HG03060 (cell line): Measurements from ENCODE around the gene MROH7.

Source experiments
- ATAC-seq: cut with Tn5 transposase; IDR thresholded peaks from one replicate; pipeline ENCODE4 v1.9.1; 2021; ENCODE audit warnings: low read depth, moderate number of reproducible peaks; ENCODE audit not compliant: unreplicated experiment

Gene MROH7

DNA sequence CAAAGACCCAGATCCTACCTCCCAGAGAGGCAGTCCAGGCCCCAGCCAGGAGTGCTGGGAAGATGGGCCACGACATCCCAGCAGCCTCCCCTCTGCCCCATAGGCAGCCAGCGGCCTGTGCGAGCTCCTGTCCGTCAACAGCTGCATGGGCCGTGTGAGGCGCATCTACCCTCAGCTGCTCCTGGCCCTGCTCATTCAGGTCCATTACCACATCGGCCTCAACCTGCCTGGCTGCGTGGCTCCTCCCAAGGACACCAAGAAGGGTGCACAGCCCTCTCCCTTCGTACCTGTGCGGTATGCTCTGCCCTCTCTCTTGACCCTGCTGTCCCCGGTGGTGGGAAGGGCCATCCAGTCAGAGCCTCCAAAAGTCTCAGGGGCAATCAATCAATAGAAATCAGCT, 44.6 kb downstream of the MROH7 start:
- ATAC-seq = no peak

DNA sequence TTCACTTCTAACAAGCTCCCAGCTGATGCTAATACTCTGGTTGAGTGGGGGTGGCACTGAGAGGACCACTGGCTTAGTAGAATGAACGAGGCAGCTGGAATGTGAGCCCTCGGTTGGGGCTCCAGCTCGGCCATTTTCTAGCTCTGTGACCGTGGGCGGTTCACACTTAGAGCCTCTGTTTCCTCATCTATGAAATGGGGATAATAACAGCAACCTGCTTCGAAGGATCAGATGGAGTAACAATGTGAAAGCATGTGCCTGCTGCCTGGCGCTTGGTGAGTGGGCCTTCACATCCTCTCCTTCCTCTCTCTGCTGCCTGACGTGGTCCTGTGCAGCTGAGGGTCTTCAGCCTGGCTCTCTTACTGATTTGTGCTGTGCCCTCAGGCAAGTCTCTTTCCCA, 53.2 kb downstream of the MROH7 start:
- no peak for ATAC-seq

DNA sequence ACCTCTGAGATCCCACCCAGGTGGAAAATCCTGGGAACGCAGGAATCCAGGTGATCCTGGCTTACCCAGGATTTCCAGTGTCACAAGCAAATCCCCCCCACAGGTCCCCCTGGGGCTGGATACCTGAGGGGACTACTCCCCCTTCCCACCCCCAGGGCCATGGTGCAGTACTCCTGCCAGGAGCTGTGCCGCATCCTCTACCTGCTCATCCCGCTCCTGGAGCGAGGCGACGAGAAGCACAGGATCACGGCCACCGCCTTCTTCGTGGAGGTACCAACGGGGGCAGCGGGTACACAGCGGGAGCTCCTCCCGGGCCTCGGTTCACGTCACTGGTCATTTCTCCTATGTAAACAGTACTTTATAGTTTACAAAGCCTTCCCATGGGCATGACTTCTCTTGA, 53.6 kb downstream of the MROH7 start:
- no peak for ATAC-seq

DNA sequence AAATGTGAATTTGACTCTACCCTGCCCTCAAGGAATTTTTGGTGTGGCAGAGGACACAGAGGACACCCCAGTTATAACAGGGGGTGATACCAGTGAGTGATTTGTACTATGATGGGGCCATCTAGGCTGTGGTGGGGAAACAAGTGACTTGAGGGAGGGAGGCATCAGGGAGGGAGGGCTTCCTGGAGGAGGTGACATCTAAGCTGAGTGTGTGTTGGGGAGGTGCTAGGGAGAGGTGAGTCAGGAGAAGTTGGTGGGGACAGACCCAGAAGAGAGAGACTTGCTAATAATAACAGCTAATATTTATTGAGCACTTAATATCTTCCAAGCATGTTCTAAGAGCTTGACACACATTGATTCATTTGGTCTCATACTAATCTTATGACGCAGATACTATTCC, 54.2 kb downstream of the MROH7 start:
- ATAC-seq = no peak

DNA sequence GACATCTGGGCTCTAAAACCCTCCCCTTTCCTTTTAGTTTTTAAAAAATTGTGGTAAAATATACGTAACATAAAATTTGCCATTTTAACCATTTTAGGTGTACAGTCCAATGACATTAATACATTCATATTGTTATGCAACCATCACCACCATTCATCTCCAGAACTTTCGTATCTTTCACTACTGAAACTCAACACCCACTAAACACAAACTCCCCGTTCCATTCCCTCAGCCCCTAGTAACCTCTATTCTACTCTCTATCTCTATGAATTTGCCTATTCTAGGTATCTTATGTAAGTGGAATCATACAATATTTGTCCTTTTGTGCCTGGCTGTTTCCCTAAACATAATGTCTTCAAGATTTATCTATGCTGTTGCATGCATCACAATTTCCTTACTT, 54.7 kb downstream of the MROH7 start:
- ATAC-seq = no peak

DNA sequence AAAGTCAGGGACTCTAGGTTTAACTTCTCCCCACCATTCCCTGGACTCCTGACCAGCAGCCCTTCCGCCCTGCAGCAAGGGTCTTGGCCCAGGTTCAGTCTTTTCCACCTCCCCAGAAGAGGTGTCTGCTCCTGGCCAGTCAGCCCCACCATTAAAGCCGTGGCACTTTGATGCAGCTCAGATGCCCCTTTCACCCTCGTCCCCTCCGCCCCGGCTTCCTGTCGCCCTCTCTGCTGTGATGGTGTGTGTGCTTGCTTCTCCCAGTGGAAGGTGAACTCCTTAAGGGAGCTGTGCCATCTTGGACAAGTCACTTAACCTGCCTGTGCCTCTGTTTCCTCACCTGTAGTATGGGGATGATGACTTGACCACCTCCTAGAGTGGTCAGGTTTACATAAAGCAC, 56.3 kb downstream of the MROH7 start:
- no peak for ATAC-seq

DNA sequence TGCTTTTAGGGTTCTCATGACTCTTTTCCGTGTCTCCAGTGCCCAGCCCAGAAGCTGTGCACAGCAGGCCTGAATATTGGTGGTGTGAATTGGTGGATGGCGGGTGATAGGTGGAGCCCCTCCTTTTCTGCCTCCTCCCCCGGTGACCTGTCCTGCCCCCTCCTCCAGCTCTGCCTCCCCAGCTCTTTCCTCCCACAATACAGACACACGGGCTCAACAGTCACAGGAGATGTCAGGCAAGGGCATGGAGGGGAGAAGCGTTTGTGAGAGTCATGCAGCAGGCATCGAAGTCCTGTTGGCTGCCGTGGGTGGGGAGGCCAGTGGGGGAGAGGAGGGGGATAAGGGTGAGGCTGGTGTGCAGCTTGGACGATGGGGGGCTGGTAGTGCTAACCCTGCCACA, 56.8 kb downstream of the MROH7 start:
- ATAC-seq = no peak

DNA sequence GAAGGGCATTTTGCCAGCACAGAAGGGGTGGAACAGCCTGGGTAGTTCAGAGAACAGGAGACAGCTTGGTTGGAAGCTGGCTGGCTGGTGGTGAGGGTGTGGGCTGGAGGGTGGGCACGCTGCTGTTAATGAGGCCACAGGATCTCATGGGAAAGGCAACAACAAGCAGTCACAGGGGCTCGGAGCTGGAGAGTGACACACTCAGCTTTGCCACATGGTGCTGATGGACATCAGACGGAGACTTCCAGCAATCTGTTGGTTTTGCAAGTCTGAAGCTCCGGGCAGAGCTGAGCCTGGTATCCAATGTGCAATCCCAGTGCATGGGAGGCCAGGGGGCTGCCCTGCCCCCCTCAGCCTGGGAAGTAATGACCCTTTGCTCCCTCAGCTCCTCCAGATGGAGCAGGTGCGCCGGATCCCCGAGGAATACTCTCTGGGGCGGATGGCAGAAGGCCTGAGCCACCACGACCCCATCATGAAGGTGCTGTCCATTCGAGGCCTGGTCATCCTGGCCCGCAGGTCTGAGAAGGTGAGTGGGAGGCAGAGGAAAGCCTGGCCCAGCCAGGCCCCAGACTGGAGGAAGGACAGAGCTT, 58.4 kb downstream of the MROH7 start:
- ATAC-seq = no peak

DNA sequence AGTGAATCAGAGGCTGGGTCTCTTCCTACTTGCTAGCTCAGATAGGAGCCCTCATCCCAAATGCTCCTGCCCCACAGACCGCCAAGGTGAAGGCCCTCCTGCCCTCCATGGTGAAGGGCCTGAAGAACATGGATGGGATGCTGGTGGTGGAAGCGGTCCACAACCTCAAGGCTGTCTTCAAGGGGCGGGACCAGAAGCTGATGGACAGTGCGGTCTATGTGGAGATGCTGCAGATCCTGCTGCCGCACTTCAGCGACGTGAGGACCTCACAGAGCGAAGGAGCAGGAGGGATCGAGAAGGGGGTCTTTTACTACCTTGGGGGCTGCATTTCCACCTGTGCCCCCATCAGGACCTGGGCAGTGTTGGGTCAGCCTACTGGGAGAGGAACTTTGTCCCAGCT, 59.5 kb downstream of the MROH7 start:
- no peak for ATAC-seq

DNA sequence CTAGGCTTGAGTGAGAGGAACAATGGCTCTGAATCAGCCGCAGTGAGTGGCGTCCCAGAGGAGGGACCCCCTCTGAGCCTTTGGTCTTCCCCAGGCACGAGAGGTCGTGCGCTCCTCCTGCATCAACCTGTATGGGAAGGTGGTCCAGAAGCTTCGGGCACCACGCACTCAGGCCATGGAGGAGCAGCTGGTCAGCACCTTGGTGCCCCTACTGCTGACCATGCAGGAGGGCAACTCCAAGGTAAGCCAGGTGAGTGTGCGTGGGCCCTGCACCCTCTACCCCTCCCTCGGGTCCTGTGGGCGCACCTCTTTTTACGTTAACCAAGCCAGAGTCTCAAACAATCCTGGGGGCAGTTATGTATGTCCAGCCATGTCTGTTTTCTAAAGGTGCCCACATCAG, 60.4 kb downstream of the MROH7 start:
- ATAC-seq = no peak

DNA sequence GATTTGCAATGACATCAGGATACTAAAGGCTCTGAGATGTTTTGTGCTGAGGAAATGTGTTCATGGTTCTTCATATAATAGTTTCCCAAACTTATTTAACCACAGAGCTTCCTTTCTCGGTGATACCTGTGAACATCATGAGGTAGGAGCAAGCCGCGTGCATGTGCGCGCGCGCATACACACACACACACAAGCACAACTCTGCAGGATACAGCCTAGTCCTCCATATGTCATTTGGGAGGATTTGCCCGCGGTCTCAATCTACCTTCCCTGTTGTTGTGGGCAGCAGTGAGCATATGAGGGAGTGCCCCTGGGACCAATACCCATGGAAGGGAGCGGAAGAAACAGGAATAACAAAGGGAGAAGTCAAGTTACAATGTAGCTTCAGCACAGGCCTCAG, 61.9 kb downstream of the MROH7 start:
- ATAC-seq = no peak

DNA sequence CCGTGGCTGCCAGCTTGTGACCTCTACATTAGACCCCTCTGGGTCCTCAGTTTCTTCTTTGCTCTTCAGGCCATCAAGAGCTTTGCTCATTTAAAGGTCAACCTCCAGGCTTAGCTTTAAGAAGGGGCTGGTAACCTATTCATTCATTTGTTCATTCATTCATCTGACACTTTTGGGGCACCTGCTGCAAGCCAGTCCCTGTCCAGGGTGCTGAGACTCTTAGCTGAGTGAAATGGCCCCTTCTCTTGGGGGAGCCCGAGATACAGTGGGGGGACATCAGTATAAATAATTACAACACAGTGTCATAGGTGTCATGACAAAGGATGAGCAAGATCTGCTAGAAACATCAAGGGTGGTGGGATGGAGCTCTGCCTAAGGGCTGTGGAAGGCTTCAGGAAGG, 63.6 kb downstream of the MROH7 start:
- ATAC-seq = no peak

DNA sequence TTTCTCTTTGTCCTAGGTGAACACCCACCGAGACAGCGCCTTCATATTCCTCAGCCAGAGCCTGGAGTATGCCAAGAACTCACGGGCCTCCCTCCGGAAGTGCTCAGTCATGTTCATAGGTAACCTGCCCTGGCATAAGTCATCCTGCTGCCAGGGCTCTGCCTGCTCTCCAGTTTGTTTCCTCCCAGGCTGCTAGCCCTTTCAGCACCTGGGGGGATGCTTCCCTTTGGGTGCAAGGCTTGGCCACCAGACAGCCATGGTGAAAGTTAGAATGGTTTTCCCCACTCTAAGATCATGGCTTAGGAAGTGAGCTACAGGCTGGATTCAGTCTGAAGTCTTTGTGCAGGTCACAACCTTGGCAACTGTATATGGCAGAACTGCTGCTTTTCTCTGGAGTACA, 64.8 kb downstream of the MROH7 start:
- ATAC-seq = no peak

DNA sequence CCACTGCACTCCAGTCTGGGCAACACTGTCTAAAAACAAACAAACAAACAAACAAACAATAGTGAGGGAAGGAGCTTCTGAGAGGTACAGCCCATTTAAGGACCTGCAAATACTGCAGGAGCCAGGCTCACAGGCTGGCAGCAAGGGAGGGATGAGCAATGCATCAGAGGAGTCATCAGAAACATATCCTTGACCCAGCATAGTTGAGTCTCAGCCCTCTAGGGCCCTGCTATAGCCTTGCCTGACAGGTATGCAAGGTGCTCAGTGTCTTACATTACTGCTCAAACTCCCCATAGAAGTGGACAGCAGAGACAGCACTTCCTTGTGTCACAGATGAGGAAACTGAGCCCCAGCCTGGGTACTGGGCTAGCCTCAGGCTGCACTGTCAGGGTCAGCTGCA, 66.8 kb downstream of the MROH7 start:
- no peak for ATAC-seq

DNA sequence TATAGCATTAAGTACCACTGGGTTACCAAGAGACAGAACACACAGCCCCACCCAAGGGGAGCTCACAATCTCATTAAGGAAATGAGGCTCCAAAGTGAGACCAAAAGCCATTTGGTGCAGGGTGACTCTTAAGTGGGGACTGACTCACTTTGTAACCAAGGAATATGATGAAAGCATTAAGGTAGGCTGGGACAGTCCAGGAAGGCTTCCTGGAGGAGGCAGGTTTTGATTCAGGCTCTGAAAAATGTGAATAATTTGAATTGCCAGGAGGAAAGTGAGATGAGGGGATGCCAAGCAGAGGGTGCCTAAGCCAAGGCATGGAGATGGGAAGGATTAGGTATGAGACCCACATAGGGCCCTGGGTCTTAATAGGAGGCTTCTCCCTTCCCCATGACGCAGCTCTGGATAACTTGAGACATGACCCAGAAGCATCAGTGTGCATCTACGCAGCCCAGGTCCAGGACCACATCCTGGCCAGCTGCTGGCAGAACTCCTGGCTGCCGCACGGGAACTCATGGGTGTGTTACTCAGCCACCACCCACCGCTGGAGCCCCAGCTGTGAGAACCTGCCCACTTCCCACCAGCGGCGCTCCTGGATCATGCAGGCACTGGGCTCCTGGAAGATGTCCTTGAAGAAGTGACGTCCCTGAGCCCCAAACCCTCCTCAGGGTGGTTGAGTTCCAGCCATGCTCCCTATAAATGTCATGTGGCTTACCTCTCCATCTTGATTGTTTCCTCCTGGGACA, 68.1 kb downstream of the MROH7 start:
- ATAC-seq = no peak

DNA sequence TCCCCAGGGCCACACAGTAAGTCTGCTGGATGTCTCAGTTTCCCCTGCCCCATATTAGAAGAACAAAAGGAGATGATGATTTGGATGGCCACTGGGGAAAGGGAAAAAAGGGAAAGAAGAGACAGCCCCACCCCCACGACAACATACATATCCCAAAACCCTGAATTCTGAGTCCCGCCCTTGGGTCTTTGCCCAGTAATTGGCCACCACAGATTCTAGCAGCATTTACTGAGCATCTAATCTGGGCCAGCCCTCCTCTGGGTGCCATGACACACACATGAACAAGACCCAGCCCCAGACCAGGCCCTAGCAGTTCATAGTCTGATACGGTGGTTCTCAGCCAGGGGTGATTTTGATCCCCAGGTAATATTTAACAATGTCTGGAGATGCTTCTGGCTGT, 68.8 kb downstream of the MROH7 start:
- no peak for ATAC-seq

DNA sequence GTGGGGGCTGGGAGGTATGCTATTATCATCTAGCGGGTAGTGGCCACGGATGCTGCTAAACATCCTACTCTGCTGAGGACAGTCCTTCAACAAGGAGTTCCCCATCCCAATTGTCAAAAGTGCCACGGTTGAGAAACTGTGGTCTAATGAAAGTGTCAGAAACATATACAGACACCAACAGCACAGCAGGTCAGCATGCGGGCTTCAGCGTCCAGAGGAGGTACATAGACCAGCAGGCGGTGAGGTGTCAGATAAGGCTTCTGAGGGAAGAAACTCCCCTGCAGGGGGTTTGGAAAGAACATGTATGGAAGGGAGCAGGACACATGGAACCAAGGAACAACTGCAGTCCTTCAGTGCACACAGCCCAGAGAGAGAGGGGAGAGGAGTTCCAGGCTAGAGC, 69.3 kb downstream of the MROH7 start:
- ATAC-seq = no peak

DNA sequence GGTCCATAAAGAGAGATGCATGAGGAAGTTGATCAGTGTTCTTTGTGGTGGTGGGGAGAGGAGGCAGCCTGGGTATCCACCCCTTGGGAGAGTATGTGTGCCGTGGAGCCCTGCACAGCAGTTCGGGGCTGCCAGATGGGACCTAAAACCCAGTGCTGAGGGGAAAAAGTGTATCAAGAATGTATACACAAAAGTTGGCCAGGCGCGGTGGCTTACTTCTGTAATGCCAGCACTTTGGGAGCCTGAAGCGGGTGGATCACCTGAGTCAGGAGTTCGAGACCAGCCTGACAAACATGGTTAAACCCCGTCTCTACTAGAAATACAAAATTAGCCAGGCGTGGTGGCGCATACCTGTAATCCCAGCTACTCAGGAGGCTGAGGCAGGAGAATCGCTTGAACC, 70.0 kb downstream of the MROH7 start:
- no peak for ATAC-seq

DNA sequence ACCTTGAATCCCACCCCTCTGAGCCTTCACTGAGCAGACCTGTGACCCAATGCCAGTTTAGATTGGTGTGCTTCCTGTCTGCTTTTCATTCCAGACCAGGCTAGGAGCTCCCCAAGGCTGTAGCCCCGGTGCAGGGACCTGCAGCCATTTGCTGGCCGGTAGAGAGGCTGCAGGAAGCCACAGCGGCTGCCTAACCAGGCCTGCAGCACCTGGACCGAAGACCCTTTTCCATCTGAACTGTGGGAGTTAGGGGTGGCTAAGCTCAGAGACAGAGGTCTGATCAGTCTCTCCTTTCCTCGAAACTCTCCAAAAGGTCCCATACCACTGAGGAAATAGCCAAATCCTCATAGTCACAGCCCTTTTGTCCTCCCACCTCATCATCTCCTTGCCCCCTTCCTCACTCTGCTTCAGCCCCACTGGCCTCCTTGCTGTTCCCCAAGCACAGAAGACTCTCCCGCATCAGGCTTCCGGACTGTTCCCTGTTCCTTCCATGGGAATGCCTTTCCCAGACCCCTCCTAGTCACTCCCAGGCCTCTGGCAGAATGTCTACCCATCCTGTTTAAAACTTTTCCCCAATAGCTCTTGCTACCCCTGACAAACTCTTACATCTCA, 73.4 kb downstream of the MROH7 start:
- no peak for ATAC-seq

DNA sequence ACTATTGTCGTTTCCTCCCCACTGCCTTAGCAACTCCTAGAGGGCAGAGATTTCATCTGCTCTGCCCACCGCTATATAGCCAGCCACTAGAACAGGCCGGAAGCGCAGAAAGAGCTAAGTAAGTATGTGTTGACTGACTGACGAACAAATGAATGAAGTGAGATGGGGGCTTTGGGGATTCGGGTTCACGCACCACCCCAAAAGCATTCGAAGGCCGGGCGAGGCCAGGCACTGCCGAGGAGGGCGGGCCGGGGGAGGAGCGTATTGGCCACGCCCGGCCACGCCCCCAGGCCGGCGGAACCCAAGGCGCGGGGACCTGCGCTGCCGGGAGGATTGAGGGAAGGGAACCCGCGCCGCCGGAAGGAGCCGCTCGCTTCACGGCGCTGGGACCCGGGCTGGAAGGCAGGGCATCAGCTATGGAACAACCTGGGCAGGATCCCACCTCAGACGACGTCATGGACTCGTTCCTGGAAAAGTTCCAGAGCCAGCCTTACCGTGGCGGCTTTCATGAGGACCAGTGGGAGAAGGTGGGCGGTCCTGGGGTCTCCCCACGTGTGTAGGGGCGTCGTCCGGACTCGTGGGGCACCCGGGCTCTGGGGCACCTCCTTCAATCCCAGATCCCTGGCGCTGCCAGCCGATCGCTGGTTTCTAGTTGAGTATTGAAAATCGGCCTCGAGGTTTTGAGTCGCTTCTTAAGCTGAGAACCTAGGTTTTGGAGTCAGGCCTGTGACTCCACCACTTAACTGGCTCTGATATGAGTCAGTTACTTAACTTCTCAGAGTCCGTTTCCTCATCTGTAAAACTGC, 74.1 kb downstream of the MROH7 start, which contains the start of gene TTC4:
Gene TTC4 (plus strand): TSS at position 369 of the 806 bp plus-strand sequence. CDS start 48 bp downstream, at position 417.
- peak; percentile 70 for ATAC-seq
